GM19395 (cell line): ENCODE data around the gene CTIF.

Source experiments
- ATAC-seq: cut with Tn5 transposase; IDR thresholded peaks from one replicate; pipeline ENCODE4 v1.9.1; 2021; ENCODE audit warnings: mild to moderate bottlenecking, moderate library complexity; ENCODE audit not compliant: unreplicated experiment

Gene CTIF

DNA sequence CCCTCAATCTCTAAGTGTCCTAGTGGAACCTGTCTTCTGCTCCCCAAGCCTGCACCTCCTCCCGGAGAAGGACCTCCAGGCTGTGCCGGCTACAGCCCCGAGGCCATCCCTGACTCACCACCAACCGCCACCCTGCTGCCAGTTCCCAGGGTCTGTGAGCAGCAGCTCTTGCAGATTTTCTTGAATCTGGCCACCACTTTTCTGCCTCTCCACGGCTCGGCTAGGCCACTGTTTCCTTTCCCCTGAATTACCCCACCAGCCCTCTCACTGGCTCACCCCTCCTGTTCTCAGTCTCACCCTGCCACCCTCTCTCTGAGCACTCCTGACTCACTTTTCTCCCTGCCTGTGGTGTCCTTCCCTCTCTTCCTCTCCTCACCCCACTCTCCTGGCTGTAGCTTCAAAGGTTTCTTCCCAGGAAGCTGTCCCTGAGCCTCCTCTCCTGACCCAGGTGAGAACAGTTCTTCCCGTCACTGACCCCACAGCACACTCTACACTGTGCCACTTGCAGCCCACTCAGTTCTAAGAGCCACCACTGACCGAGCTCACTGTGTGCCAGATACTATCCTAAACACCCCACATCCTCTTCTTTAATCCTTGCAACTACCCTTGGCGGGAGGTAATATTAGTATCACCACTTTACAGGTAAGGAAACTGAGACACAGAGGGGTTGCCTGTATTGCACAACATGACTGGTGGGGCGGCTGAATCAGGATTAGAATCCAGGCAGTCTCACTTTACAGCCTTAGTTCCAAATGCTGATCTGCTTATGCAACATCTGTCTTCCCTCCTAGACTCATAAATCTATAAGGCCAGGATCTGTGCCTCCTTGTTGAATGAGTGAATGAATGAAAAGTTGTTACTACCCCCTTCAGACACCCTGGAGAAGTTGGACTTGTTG lies 300.3 kb downstream of the CTIF start:
- ATAC-seq, result no peak

DNA sequence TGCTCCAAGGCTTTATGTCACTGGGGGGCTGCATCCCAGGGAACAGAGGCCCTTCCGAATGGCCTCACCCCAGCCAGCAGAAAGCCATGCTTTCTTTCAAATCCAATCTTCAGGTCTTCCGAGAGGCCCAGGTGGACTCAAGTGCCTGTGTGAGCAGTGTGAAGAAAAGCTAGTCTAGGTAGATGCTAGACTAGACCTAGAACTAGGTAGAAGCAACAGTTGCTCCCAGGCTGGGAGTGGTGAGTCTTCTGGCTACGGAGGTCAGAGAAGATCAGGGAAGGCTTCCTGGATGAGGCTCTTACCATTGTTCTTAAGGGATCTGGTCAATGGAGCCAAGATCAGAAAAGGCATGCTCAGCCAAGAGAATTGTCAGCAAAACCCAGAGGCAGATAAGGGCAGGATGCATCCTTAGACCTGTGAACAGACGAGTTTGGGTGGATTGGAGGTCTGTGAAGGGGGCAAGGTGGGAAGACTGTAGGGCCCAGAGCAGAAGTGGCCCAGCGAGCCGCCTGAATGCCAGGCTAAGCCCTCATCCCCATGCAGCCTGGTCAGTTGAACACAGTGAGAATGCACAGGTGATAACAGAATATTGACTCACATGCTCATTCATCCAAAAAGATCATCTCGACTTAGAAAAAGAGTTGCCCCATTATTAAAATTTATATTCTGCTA lies 301.1 kb downstream of the CTIF start:
- no peak for ATAC-seq

DNA sequence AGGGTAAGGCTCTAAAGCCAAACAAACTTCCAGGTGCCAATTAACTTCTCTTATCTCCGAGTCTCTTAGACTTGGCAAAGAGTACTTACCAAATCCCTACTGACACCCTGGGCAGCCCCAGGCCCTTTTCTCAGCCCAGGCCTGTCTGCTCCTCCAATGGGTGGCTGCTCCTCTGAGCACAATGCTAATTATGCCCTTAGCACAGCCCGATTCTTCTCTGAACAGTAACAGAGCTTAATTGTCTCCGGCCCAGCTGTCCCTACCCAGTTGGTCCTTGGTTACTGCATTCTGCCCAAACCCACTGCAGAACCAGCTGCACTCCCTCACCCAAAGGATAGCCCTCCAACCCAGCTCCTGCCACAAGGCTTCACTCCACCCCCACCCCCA lies 301.7 kb downstream of the CTIF start:
- ATAC-seq, result no peak

DNA sequence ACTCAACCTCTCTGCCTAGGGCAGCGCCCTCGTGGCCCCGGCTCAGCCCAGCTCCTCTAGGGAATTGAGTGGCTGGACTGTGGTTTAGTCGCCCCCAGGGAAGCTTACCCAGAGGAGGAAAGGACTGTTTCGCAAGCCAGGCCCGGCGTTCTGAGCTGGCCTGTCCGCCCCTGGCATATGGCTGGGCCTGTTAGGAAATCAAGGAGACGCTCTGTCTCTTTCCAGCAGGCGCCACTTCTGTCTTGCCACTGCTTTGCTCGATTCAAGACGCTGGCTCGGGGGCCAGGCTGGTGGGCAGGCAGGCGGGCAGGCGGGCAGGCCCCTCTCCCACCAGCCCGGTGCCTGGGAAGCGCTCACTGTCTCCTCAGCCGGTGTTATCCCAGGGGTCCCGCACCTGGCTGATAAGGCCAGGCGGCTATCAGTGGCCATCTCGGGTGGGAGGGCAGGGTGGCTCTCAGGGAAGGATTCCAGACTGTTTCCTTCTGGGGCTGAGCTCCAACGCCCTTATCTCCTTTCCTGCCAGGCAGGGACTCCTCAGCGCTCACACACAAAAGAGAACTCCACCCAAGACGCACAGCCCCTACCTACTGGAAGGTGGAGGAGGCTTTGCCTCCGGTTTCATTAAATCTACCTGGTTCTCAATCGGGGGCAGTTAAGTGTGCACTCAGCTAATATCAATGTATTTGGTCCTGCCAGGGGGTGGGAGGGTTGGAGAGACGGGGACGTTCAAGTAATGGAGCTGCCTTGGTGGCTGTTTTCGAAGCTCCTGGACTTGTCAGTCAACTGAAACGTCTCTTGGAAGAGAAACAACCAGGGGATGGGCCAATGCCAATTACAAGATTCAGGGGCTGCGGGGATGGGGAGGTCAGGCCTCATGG lies 302.8 kb downstream of the CTIF start:
- ATAC-seq, result no peak

DNA sequence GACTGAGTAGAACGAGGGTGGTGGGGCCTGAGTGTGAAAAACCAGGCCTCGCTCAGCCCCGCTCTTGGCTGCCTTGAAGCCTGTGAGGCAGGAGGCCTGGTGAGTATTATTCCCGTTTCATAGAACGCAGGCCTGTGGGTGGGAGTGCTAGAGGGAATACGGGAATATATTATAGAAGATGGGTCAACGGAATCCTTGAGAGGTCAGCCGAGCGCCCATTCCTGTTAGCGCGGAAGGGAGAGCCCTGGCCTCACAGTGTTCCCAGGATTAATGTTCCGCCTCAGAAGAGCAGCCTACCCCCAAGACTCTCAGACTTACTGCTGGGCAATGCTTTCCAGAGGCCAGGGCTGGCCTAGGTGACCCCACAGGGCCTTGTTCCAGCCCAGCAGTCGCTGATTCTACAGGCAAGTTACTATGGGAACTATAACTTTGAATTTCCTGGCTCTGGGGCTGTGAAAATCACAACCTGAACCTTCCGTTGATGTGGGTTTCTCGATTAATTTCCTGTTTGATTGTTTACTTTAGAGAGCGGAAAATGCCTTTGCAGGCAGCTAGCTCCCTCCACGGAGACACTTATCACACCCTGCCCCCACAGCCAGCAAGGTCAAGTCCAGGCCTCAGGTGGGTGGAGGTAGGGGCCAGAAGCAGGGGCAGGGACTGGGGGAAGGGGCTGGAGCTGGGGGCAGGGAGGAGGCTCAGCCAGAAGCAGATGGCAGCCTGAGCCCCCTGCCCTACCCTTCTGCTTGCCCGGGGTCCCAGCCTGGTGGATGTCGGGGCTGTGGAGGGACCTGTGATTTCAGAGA lies 303.6 kb downstream of the CTIF start:
- no peak for ATAC-seq

DNA sequence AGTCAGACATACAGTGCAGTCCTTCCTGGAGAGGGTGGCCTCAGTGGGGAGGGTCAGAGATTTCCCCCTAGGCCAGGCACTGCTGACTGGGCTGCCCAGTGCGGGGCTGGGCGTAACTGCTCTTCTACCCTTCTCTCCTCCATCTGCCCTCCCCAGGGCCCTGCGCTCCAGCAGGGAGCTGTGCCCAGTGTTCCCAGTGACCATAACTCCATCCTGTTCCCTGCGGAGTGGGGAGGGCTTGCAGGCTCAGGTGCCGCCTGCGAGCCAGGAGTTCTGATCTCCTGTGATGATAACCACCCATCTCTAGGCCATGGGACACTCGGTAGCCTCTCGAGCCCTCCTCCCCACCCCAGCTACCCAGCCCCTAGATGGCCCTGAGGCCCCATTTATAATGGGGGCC lies 304.3 kb downstream of the CTIF start:
- ATAC-seq, result no peak

DNA sequence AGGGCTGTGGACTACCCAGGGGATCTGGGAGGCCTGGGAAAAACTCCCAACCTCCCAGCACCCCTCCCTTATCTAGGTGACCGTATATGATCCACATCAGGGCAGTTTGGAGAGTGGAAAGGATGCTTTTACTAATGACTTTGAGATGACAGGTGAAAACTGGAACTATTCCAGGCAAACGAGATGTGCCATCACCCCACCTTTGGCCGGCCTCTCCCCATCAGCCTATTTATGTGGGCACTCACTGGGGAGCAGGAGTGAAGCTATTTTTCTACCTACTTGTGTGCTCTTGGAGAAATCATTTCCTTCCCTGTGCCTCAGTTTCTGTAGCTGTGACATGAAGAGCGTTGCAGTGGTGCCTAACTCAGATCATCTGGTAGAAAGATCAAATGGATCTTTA lies 304.8 kb downstream of the CTIF start:
- ATAC-seq, result no peak

DNA sequence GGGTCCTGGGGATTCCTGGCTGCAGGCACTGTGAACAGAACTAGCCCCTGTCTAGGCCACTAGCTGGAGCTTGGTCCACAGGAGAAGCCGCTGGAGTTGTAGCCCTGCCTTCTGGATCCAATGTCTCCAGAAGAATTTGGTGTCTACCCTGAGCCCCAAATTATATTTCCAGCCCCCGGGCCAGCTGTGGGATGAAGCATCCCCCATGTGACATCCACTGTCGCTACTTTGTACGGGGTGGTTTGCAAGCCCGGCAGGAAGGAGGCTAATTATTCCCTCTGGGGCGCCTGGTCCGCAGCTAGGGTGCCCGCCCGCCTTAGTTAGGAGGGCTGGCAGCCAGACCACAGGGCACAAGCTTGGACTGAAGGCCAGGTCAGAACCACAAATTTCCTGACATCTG lies 305.4 kb downstream of the CTIF start:
- ATAC-seq, result no peak

DNA sequence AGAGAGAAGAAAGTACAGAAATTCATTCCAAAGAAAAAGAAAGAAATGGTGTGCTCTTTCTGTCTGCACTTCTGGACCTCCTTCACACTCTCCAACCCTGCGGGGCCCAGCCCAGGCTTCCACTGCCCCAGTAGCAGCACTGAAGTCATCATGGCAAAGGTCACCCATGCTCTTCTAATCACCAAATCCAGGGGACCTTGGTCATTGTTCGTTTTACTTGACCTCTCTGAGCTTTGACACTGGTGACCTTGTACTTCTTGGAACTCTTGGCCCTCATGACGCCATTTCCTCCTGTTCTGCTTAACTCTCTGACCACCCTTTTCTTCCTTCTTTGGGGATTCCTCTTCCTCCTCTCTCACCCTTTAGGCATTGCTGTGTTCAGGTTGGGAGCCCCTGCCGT lies 306.3 kb downstream of the CTIF start:
- ATAC-seq, result no peak

DNA sequence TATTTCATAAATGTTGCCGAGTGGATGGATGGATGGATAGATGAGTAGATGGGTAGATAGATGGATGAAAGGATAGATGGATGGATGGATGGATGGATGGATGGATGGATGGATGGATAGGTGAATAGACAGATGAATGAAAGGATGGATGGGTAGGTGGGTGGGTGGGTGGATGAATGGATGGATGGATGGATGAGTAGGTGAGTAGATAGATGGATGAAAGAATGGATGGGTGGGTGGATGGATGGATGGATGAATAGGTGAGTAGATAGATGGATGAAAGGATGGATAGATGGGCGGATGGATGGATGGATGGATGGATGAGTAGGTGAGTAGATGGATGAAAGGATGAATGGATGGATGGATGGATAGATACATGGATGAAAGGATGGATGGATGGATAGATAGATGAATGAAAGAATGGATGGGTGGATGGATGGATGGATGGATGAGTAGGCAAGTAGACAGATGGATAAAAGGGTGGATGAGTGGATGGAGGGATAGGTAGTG lies 307.6 kb downstream of the CTIF start:
- ATAC-seq, result no peak

DNA sequence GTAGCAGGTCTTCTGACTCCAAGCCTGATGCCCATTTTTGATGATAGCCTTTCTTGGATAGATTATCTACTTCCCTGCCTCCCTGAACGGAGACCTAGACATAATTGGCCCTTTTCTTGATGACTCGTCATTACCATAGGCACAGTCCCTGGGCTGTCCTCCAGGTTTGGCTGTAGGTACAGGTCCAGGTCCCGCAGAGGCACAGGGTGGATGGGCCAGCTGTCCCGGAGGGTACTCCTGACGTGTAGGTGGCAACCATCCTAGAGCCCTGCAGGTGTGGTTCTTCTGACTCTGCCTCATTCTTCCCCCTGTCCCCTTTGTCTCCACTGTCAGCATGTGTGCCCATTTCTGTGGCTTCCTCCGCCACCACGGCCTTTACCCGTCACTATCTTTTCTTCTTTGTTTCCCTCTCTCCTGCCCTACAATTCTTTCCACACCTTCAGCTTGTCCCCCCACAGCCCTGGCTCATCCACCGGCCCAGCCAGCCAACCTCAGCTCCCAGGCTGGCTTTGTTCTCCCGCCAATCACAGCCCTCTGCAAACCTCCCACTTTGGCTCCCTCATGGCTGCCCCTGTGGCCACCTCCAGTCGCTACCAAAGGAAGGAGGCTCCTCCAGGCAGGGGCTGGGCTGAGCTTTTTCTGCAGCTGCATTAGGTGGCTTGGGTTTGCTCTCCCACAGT lies 309.1 kb downstream of the CTIF start:
- ATAC-seq, result no peak

DNA sequence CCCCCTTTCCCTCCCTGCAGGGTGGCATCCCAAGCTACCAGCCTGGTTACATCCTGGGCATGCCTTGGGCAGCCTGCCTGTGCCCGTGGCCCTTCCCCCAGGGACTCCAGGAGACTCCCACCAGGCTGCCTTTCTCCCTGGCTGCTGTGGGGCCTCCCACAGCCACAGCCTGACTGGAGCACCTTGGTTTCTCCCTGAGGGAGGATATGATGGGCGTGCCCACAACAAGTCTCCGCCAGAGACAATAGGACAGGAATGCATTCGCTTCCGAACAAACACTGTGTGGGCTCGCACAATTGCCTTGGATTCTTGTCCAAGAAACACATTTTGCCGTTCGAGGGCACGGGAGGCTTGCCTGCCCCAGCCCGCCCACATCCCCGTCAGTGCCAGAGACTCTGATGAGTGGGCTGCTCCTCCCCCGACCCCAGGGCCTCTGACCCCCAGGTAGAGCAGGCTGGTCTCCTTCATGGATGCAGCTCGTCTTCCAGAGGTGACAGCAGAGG lies 309.9 kb downstream of the CTIF start:
- no peak for ATAC-seq

DNA sequence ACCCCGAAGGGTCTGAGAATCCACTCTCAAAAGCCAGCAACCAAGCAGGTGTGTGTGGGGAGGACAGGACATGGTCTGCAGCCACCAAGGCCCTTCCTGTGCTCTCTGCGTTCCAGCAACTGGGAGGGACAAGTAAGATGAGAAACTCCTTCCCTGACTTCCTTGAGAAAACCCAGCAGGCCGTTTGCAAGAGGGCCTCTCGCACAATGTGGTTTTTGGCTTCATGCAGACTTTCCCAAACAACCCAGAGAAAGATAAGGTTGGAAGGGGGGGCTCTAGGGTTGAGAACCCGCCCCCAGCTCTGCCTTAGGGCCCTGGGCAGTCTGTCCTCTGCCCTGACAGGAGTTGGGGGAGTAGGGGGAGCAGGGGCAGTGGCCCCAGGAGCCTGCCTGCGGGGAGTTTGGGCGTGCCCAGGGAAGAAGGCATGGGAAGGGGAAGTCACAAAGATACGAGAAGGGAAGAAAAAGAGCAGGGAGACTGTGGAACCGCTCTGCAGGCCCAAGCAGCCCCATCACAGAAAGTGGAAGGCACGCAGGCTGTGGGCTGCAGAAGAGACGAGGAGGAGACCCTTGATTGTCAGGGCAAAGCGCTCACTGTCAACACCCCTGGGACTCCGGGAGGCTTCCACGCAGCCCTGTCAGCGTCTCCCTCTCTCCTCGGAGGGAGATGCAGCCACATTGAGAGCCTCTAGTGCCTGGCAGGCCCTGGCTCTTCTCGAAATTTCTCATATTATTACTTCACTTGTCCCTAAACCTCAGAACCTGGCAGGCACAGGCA lies 312.2 kb downstream of the CTIF start:
- no peak for ATAC-seq

DNA sequence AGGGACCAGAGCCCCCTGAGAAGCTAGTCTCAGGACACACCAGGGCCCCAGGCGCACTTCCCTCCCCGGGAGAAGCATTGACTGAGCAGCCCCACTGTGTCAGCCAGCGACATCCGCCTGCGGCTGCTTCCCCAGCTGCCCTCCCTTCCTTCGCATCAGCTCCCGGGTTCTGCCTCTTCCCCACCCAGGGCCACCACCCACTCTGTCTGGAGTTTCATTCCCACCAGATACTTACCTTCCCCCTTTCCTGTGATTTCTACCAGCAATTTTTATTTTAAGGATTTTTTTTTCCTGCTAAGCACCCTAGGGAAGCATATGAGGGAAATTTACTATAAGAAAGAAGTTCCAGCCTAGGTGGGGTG lies 312.7 kb downstream of the CTIF start:
- no peak for ATAC-seq

DNA sequence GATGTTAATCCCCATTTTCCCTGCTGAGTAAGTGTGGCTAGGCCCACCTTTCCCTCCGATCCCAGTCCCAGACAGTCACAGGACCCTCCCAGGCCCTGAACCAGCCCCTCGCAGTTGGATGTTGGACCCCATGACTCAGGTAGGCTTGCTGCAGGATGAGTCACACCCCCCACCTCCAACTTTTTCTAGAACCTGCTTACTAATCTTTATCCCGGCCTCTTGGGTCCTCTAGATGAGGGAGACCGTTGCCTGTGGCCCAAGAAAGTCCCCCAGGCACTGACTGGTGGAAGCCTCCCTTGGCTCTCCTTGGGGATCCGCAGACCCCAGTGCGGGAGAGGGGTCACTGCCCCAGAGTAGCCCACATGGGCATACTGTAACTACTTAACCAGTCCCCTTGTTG lies 313.5 kb downstream of the CTIF start:
- no peak for ATAC-seq

DNA sequence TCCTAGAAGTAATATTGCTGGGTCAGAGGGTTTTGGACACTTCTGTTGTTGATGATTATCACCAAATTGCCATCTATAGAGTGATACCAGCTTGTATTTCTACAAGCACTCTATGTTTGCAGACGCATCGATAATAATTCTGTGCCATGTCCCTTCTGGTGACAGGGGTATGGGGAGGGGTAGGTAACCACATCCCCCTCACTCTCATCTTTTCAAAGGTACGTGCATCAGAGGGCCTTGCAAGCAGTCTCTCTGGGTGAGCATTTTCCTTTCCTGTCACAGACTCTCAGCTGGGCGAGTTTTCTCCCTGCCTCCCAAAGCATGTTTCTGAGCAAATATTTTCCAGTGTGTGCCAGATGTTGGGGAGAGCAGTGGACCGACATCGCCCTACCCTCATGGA lies 314.0 kb downstream of the CTIF start:
- no peak for ATAC-seq

DNA sequence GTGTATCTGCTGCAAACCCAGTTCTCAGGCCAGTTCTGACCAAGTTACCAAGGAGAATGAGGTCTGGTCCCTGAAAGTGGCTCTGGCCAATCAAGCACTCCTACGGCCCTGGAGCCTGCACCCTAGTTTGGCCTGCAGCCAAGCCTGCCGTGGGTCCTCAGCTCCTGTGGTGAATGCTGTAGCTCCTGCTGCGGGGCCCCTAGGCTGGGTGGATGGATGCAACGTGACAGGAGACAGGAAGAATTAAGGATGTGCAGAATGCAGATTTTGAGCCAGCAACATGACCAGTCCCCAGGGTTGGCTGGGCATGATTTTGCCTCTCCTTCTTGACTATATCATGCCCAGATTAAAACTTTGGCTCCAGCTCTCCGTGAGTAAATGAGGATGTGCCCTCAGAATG lies 314.8 kb downstream of the CTIF start:
- no peak for ATAC-seq

DNA sequence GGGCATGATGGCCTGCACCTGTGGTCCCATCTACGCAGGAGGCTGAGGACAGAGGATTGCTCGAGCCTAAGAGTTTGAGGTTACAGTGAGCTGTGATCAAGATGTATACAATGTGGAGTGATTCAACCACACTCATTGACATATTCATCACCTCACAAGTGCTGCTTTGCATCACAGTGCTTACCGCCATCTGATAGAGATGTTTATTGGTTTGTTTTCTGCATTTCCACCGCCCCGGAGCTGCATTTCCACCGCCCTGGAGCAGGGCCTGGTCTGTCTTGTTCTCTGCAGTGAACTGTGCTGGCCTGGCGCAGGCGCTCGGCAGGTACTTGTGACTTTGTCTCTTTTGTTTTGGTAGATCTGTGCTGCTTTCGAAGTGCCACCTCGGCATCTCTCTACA lies 315.9 kb downstream of the CTIF start:
- ATAC-seq, result no peak
